Measurements from ENCODE around the gene ALOX15B.
A peak's percentile ranks its signal among the peaks of the same experiment; 100 is the strongest.
"Not testable (repeated sequence)": the region's sequence is repeated elsewhere in the genome, so short reads cannot be mapped to it uniquely, and the experiment has no call there.

ALOX15B gene

DNA sequence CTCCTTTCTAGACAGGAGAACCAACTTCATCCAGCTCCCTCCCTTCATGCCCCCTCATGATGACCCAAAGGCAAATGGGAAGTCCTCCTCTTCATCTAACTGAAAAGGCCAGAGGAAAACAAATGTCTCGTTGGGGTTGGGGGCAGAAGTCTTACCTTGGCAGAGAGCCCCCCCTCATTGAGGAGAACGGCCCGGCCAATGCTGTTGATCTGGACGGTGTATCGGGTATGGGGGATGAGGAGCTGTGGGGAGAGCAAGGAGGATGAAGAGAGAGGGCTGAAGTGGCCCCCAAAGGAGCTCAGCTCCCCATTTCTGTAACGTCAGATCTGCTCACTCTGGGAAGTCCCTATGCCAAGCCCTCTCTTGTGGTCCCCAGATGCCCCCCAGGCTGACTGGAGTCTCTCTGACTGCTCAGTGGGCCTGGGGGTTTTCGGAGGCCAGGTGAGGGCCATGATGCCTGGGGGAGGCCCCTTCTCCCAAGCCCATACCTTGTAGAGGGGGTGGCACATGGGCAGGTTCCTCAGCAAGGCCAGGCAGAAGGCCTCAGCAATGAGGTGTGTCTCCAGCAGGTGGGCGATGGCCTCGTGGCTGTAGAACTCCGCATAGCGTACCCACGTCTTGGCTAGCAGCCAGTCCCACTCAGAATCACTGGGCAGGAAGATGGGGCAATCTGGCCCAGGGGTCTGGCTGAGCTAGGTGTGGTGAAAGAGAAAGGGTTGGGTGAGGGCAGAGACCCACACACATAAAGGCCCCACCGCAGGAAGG, 37.8 kb downstream of the ALOX15B start:
- Histone ChIP-seq H2AFZ (ENCODE audit: low read length) (no peak overlapping the region), H3K9me2 (replicated peaks; ENCODE audit: low read depth, low read length) (no peaks in the 10 kb centered on the region), H3K4me1 (ENCODE audit: insufficient read depth, low read length, poor library complexity, severe bottlenecking) (peaks cover 5% of the 10 kb centered on the region), H3K9me3 (ENCODE audit: insufficient read depth, low read depth, low read length) (no peaks in the 10 kb centered on the region), H3K79me2 (ENCODE audit: insufficient read depth, low read length) (no peaks in the 10 kb centered on the region), H4K20me1 (ENCODE audit: insufficient read depth, low read length, poor library complexity, severe bottlenecking) (no peaks in the 10 kb centered on the region), H3K36me3 (ENCODE audit: insufficient read depth, low read length) (no peaks in the 10 kb centered on the region), H3K27me3 (ENCODE audit: insufficient read depth, low read length, poor library complexity, severe bottlenecking) (peaks cover 7% of the 10 kb centered on the region), H3K4me3 (ENCODE audit: low read length, poor library complexity, severe bottlenecking) (no peak overlapping the region), H3F3A (ENCODE audit: low read depth) (no peaks in the 10 kb centered on the region), H3K9ac (ENCODE audit: low read depth, low read length, poor library complexity, severe bottlenecking) (no peak overlapping the region), H3K4me2 (ENCODE audit: low read depth, low read length, poor library complexity, severe bottlenecking) (no peak overlapping the region)
- TF ChIP-seq, protein P1, sequence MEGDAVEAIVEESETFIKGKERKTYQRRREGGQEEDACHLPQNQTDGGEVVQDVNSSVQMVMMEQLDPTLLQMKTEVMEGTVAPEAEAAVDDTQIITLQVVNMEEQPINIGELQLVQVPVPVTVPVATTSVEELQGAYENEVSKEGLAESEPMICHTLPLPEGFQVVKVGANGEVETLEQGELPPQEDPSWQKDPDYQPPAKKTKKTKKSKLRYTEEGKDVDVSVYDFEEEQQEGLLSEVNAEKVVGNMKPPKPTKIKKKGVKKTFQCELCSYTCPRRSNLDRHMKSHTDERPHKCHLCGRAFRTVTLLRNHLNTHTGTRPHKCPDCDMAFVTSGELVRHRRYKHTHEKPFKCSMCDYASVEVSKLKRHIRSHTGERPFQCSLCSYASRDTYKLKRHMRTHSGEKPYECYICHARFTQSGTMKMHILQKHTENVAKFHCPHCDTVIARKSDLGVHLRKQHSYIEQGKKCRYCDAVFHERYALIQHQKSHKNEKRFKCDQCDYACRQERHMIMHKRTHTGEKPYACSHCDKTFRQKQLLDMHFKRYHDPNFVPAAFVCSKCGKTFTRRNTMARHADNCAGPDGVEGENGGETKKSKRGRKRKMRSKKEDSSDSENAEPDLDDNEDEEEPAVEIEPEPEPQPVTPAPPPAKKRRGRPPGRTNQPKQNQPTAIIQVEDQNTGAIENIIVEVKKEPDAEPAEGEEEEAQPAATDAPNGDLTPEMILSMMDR (conservative IDR thresholded peaks at IDR 0.05; ENCODE audit: low read length) = no peak

DNA sequence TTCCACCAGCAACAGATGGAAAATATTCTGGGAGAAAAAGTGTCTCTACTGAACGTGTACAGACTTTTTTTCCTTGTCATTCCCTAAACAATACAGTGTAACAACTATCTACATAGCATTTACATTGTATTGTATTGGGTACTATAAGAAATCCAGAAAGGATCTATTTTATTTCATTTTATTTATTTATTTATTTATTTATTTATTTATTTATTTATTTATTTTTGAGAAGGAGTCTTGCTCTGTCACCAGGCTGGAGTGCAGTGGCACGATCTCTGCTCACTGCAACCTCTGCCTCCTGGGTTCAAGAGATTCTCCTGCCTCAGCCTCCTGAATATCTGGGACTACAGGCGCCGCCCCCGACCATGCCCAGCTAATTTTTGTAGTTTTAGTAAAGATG, 39.1 kb downstream of the ALOX15B start:
- H3K27me3 ChIP-seq (ENCODE audit: insufficient read depth, low read length, poor library complexity, severe bottlenecking); H4K20me1 ChIP-seq (ENCODE audit: insufficient read depth, low read length, poor library complexity, severe bottlenecking): not testable (repeated sequence)

DNA sequence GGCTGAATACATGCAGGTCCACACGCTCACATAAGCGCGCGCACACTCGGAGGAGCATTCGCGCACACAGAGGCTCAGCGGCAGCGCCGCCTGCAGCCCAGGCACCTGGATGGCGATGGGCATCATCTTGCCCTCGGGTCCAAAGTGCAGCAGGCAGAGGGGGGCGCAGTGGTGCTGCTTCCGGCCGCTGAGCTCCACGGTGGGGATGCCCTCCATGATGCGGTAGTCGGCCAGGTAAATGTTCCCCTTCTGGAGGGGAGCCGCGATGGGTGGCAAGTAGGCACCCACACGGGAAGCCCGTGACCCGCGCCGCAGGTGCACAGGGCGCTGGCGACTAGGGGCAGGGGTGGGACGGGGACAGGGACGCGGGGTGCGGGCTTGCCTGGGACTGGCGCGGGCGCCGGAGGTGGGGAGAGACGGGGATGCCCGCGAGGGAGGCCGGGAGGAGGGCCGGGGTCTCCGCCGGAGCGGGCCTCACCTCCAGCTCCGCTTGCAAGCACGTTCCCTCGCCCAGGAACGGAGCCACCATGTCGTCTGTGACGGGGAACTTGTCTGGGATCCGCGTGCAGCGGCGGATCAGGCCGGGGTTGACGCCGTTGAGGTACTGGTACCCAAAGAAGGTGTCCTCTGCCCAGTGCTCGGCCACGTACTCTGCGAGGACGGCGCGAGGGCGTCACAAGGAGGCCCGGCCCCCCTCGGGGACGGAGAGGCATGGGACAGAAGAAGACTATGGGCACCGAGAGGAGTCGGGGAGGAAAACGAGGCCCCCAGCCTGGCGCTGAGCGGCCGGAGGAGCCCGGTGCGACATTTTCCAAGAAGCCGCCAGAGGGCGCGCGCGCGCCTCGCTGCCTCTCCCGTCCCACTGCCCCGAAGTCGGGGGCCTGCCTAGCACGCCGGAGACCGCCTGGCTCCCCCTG, 40.7 kb downstream of the ALOX15B start:
- Histone ChIP-seq H3K9me3 (ENCODE audit: insufficient read depth, low read depth, low read length) (no peaks in the 10 kb centered on the region), H3K4me3 (ENCODE audit: low read length, poor library complexity, severe bottlenecking) (peak overlapping the region; percentile 71), H3F3A (ENCODE audit: low read depth) (no peaks in the 10 kb centered on the region), H3K27me3 (ENCODE audit: insufficient read depth, low read length, poor library complexity, severe bottlenecking) (peaks cover under 1% of the 10 kb centered on the region), H3K79me2 (ENCODE audit: insufficient read depth, low read length) (no peaks in the 10 kb centered on the region), H3K9ac (ENCODE audit: low read depth, low read length, poor library complexity, severe bottlenecking) (peak overlapping the region; percentile 57), H4K20me1 (ENCODE audit: insufficient read depth, low read length, poor library complexity, severe bottlenecking) (no peaks in the 10 kb centered on the region), H3K36me3 (ENCODE audit: insufficient read depth, low read length) (no peaks in the 10 kb centered on the region), H3K4me1 (ENCODE audit: insufficient read depth, low read length, poor library complexity, severe bottlenecking) (peaks cover 5% of the 10 kb centered on the region), H2AFZ (ENCODE audit: low read length) (peak overlapping the region; percentile 96), H3K4me2 (ENCODE audit: low read depth, low read length, poor library complexity, severe bottlenecking) (peak overlapping the region; percentile 72), H3K9me2 (replicated peaks; ENCODE audit: low read depth, low read length) (no peaks in the 10 kb centered on the region)
- TF ChIP-seq, protein P1 (conservative IDR thresholded peaks at IDR 0.05; ENCODE audit: low read length) = peak; percentile 73
- no peak for TF ChIP-seq EZH2phosphoT487 (IDR thresholded peaks at IDR 0.05; ENCODE audit: borderline replicate concordance)

More for the DNA sequence above, 39.1 kb downstream of the ALOX15B start:
- not testable (repeated sequence) for H3K9me3 ChIP-seq (ENCODE audit: insufficient read depth, low read depth, low read length); H3K36me3 ChIP-seq (ENCODE audit: insufficient read depth, low read length); H2AFZ ChIP-seq (ENCODE audit: low read length); H3K4me1 ChIP-seq (ENCODE audit: insufficient read depth, low read length, poor library complexity, severe bottlenecking); H3K79me2 ChIP-seq (ENCODE audit: insufficient read depth, low read length); H3K9ac ChIP-seq (ENCODE audit: low read depth, low read length, poor library complexity, severe bottlenecking); H3K9me2 ChIP-seq (replicated peaks; ENCODE audit: low read depth, low read length); H3K4me2 ChIP-seq (ENCODE audit: low read depth, low read length, poor library complexity, severe bottlenecking); H3F3A ChIP-seq (ENCODE audit: low read depth); H3K4me3 ChIP-seq (ENCODE audit: low read length, poor library complexity, severe bottlenecking)

All from Loucy (cell line).